Neural crest cell (in vitro differentiated cells): Measurements from ENCODE around the gene CMAS. TPM values are rescaled to one million over a fixed set of nuclear protein-coding genes. Genes with fewer than 3 reads are reported as not detected.
"Not testable (repeated sequence)": the region's sequence is repeated elsewhere in the genome, so short reads cannot be mapped to it uniquely, and the experiment has no call there.

Experiments used
- DNase-seq: peaks from one replicate; pipeline ENCODE4 v3.0.0; 2021; ENCODE audit warnings: low read depth, mixed read lengths, low spot score
- H3K27ac Mint-ChIP-seq: one replicate; pipeline ENCODE4 v1.8.0; 2021; ENCODE audit warnings: mild to moderate bottlenecking, mixed read lengths; ENCODE audit not compliant: unreplicated experiment
- H3K27me3 Mint-ChIP-seq: 2 replicates; pipeline ENCODE4 v1.8.0; 2021; ENCODE audit warnings: low read depth, mild to moderate bottlenecking, mixed read lengths
- H3K36me3 Mint-ChIP-seq: 2 replicates; pipeline ENCODE4 v1.8.0; 2021; ENCODE audit warnings: low read depth, mild to moderate bottlenecking, mixed read lengths
- H3K4me1 Mint-ChIP-seq: 2 replicates; pipeline ENCODE4 v1.8.0; 2021; ENCODE audit warnings: mixed read lengths
- H3K4me3 Mint-ChIP-seq: one replicate; pipeline ENCODE4 v1.8.0; 2021; ENCODE audit warnings: mild to moderate bottlenecking, mixed read lengths
- H3K9me3 Mint-ChIP-seq: 2 replicates; pipeline ENCODE4 v1.8.0; 2021; ENCODE audit warnings: mixed read lengths
- CTCF ChIP-seq: fragments of 200-600 bp; sonication (generic); conservative IDR thresholded peaks from 2 replicates; pipeline ENCODE4 v1.5.0; 2021; ENCODE audit warnings: antibody characterized with exemption, mild to moderate bottlenecking
- long read RNA-seq: library from polyadenylated mRNA; unstranded; transcript quantifications from one replicate; pipeline ENCODE4 v2.0.0, GENCODE V29; 2020
- total RNA-seq: library from RNA; stranded (reverse); gene quantifications from 2 replicates; pipeline ENCODE4 v1.2.1, GENCODE V29; 2021

Gene CMAS
- total RNA-seq: 39.0 and 39.5 TPM in 2 replicates
- long read RNA-seq, transcript CMAS-201 (8 exons, 1,787 nt): major isoform, 91 of 105 reads
- long read RNA-seq, partial matches to known transcripts: 9 of 105 reads
- long read RNA-seq, other reads (novel, unspliced or antisense): 5 of 105 reads

GRCh38 chr12:22046090-22046967 lies at the start of gene CMAS:
CMAS (plus strand) TSS chr12:22046218; CDS start chr12:22046304, 86 bp downstream.
- Mint-ChIP-seq H3K9me3 (no peaks in the 10 kb centered on the region), H3K27ac (peak within 1 kb of the TSS; percentile 96), H3K4me1 (peaks cover 29% of the 10 kb centered on the region), H3K4me3 (peak within 1 kb of the TSS; percentile 97), H3K36me3 (peaks cover 4% of the 10 kb centered on the region), H3K27me3 (no peaks in the 10 kb centered on the region)
- TF ChIP-seq CTCF: no peak
- DNase-seq: peak; percentile 68

- H3K27me3 Mint-ChIP-seq: peaks cover 3% of the 10 kb centered on the region
- no peak for TF ChIP-seq CTCF
- H3K36me3 Mint-ChIP-seq: no peaks in the 10 kb centered on the region
- no peak overlapping the region for H3K27ac Mint-ChIP-seq
- H3K9me3 Mint-ChIP-seq: no peaks in the 10 kb centered on the region
- no peak overlapping the region for H3K4me3 Mint-ChIP-seq
- no peak for DNase-seq
- peaks cover under 1% of the 10 kb centered on the region for H3K4me1 Mint-ChIP-seq
Measured at GRCh38 chr12:21998295-21998694, 47.7 kb upstream of the CMAS start.

- H3K36me3 Mint-ChIP-seq: no peaks in the 10 kb centered on the region
- peaks cover 3% of the 10 kb centered on the region for H3K27me3 Mint-ChIP-seq
- no peak for DNase-seq
- H3K4me1 Mint-ChIP-seq: no peaks in the 10 kb centered on the region
- no peak overlapping the region for H3K27ac Mint-ChIP-seq
- no peak for TF ChIP-seq CTCF
- no peaks in the 10 kb centered on the region for H3K9me3 Mint-ChIP-seq
- no peak overlapping the region for H3K4me3 Mint-ChIP-seq
Measured at GRCh38 chr12:21998782-21999181, 47.2 kb upstream of the CMAS start.

GRCh38 chr12:22002430-22002829 lies 43.6 kb upstream of the CMAS start:
- Mint-ChIP-seq H3K27me3 (peaks cover under 1% of the 10 kb centered on the region), H3K36me3 (peaks cover 2% of the 10 kb centered on the region), H3K9me3 (peaks cover 3% of the 10 kb centered on the region), H3K4me1 (no peaks in the 10 kb centered on the region), H3K27ac (no peak overlapping the region), H3K4me3 (no peak overlapping the region)
- TF ChIP-seq CTCF: no peak
- DNase-seq: no peak

GRCh38 chr12:22007794-22008193 lies 38.2 kb upstream of the CMAS start:
- Mint-ChIP-seq H3K36me3 (peaks cover 13% of the 10 kb centered on the region), H3K9me3 (peaks cover 16% of the 10 kb centered on the region)
- H3K27me3 Mint-ChIP-seq, H3K4me1 Mint-ChIP-seq, H3K27ac Mint-ChIP-seq, DNase-seq, H3K4me3 Mint-ChIP-seq: not testable (repeated sequence)

- Mint-ChIP-seq H3K9me3 (peaks cover 16% of the 10 kb centered on the region), H3K27me3 (no peaks in the 10 kb centered on the region), H3K4me3 (no peak overlapping the region), H3K27ac (no peak overlapping the region), H3K36me3 (peaks cover 13% of the 10 kb centered on the region), H3K4me1 (no peaks in the 10 kb centered on the region)
- no peak for DNase-seq
- TF ChIP-seq CTCF: no peak
Measured at GRCh38 chr12:22008196-22008595, 37.8 kb upstream of the CMAS start.
